ENCODE data around the gene LMNA.

Gene LMNA

DNA sequence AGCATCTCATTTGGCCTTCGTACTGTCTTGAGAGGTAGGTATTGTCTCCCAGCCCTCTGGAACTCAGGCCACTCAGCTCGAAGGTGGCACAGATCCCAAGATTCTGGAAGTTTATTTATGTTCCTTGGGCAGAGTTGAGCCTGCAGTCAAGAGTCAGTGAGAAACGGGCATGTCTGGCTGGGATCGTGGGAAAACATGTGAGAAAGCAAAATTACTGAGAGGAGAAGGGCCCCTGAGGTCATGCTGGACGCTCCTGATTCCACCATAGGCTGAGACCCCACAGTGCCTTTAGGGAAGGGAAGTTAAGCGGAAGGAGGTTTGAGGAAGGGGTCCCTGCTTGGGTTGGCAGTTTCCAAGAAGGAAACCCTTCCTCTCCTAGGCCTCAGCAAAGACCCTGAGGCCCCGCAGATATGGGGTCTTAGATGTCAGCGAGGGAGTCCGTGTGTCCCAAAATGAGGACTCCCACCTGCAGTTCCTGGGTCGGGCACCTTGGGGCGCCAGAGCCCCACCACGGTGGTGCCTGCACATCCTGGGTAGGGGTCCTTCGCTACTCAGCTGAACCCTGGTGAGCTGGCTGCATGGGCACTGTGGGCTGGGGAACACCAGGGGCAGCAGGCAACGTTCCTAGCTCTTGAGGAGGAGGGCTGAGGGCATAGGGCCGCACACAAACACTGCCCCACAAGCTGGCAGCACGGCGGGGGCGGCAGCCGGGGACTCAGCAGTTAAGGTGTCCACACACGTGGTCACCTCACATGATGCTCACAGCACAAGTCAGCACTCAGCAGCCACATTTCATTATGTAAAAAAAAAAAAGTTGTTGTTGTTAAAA lies 26.6 kb downstream of the LMNA start:
- peak; percentile 45; the same call in 1 of the 2 replicates for TF ChIP-seq RAD21 (IDR thresholded peaks at IDR 0.05; ENCODE audit: low read depth)
- TF ChIP-seq EGR1 (IDR thresholded peaks at IDR 0.05), result 0 out of 2 replicates have a peak, but pooled peaks have one; percentile 33
- no peak for TF ChIP-seq TCF12 (IDR thresholded peaks at IDR 0.05; ENCODE audit: low read depth)
- no peak for TF ChIP-seq ZBTB7A (IDR thresholded peaks at IDR 0.05; ENCODE audit: low read depth)

DNA sequence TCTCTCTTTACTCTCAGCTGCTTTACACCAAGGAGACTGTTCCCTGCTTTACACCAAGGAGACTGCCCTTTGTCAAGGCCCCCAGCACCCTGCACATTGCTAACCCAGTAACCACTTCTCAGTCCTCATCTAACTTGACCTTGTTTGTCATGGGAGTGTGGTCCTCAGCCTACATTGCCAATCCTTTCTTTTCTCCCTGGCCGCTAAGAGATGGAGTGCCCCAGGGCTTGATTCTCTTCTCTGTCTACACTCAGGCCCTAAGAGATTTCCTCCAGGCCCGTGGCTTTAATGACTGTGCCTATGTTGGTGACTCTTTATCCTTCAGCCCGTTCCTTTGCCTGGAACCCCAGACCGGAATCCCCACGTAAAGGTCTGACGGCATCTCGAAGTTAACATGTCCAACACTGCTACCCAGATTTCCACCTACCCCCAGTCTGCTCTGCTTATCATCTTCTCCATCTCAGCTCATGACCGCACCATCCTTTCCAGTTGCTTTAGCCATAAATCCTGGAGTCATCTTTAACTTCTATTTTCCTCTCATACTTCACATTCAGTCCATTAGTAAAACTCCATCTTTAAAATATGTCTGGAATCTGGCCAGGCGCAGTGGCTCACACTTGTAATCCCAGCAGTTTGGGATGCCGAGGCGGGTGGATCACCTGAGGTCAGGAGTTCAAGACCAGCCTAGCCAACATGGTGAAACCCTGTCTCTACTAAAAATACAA lies 29.4 kb downstream of the LMNA start:
- no peak for TF ChIP-seq REST (IDR thresholded peaks at IDR 0.05; ENCODE audit: low read depth)
- TF ChIP-seq TCF12 (IDR thresholded peaks at IDR 0.05; ENCODE audit: low read depth), result no peak
- TF ChIP-seq TEAD4 (IDR thresholded peaks at IDR 0.05), result no peak
- no peak for TF ChIP-seq EGR1 (IDR thresholded peaks at IDR 0.05)
- TF ChIP-seq, protein P1, sequence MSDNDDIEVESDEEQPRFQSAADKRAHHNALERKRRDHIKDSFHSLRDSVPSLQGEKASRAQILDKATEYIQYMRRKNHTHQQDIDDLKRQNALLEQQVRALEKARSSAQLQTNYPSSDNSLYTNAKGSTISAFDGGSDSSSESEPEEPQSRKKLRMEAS (IDR thresholded peaks at IDR 0.05), result no peak
- no peak for TF ChIP-seq ZBTB7A (IDR thresholded peaks at IDR 0.05; ENCODE audit: low read depth)
- TF ChIP-seq RAD21 (IDR thresholded peaks at IDR 0.05; ENCODE audit: low read depth), result no peak
- TF ChIP-seq YY1 (IDR thresholded peaks at IDR 0.05; ENCODE audit: low read depth), result no peak

GRCh38 chr1:156144742-156145141 lies 30.2 kb downstream of the LMNA start:
- TF ChIP-seq CREB1 (IDR thresholded peaks at IDR 0.05; ENCODE audit: low read depth) (no peak), CEBPB (IDR thresholded peaks at IDR 0.05) (no peak), RAD21 (IDR thresholded peaks at IDR 0.05; ENCODE audit: low read depth) (no peak), EGR1 (IDR thresholded peaks at IDR 0.05) (no peak), TEAD4 (IDR thresholded peaks at IDR 0.05) (no peak), NFIC (IDR thresholded peaks at IDR 0.05) (no peak), EP300 (IDR thresholded peaks at IDR 0.05; ENCODE audit: borderline replicate concordance) (no peak), TCF12 (IDR thresholded peaks at IDR 0.05; ENCODE audit: low read depth) (no peak), TAF1 (IDR thresholded peaks at IDR 0.05; ENCODE audit: low read depth) (no peak), YY1 (IDR thresholded peaks at IDR 0.05; ENCODE audit: low read depth) (no peak)
- TF ChIP-seq, protein P1 (IDR thresholded peaks at IDR 0.05), result no peak
- TF ChIP-seq, protein P2, sequence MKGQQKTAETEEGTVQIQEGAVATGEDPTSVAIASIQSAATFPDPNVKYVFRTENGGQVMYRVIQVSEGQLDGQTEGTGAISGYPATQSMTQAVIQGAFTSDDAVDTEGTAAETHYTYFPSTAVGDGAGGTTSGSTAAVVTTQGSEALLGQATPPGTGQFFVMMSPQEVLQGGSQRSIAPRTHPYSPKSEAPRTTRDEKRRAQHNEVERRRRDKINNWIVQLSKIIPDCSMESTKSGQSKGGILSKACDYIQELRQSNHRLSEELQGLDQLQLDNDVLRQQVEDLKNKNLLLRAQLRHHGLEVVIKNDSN (IDR thresholded peaks at IDR 0.05), result no peak

- TF ChIP-seq EP300 (IDR thresholded peaks at IDR 0.05; ENCODE audit: borderline replicate concordance) (no peak), TAF1 (IDR thresholded peaks at IDR 0.05; ENCODE audit: low read depth) (no peak), FOXM1 (IDR thresholded peaks at IDR 0.05; ENCODE audit: borderline replicate concordance, low read depth) (no peak), EGR1 (IDR thresholded peaks at IDR 0.05) (no peak), TEAD4 (IDR thresholded peaks at IDR 0.05) (no peak), TCF12 (IDR thresholded peaks at IDR 0.05; ENCODE audit: low read depth) (no peak; the same call in 1 of the 2 replicates), REST (IDR thresholded peaks at IDR 0.05; ENCODE audit: low read depth) (no peak), RAD21 (IDR thresholded peaks at IDR 0.05; ENCODE audit: low read depth) (no peak), ZBTB7A (IDR thresholded peaks at IDR 0.05; ENCODE audit: low read depth) (no peak), CEBPB (IDR thresholded peaks at IDR 0.05) (no peak), NFIC (IDR thresholded peaks at IDR 0.05) (no peak), YY1 (IDR thresholded peaks at IDR 0.05; ENCODE audit: low read depth) (no peak), CREB1 (IDR thresholded peaks at IDR 0.05; ENCODE audit: low read depth) (no peak)
- TF ChIP-seq, protein P1 (IDR thresholded peaks at IDR 0.05), result no peak
- TF ChIP-seq, protein P2 (IDR thresholded peaks at IDR 0.05), result no peak
These were observed 31.1 kb downstream of the LMNA start for GRCh38 chr1:156145650-156146019.

Data from Ishikawa (cell line).